ENCODE measurements around the gene RASL10A.
A peak's percentile ranks its signal among the peaks of the same experiment; 100 is the strongest.

The RASL10A gene

DNA sequence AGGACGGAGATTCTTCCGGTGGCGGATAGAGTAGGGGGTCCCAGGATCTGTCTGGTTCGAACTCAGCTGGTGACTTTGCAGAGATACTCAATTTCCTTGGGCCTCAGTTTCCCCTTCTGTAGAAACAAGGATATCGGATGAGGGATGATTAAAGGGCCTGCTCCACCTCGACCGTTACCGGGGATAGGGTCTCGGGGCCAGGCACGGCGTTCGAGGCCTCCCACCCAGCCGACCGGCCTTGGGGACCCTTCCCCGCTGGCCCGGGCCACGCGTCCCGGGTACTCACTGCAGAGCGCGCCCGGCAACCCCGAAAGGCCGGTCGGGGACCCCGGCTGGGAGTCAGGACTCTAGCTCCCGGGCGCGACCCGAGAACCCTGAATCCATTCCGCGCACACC is 48.0 kb downstream of the RASL10A start:
- Histone ChIP-seq H3K36me3 (replicated peaks) (peaks cover 19% of the 10 kb centered on the region), H3K4me3 (ENCODE audit: low read depth, low read length) (peak overlapping the region; percentile 86), H3K27ac (peak overlapping the region; percentile 100), H3K27me3 (replicated peaks) (no peaks in the 10 kb centered on the region)
- DNase-seq: no peak
- TF ChIP-seq, protein P1, sequence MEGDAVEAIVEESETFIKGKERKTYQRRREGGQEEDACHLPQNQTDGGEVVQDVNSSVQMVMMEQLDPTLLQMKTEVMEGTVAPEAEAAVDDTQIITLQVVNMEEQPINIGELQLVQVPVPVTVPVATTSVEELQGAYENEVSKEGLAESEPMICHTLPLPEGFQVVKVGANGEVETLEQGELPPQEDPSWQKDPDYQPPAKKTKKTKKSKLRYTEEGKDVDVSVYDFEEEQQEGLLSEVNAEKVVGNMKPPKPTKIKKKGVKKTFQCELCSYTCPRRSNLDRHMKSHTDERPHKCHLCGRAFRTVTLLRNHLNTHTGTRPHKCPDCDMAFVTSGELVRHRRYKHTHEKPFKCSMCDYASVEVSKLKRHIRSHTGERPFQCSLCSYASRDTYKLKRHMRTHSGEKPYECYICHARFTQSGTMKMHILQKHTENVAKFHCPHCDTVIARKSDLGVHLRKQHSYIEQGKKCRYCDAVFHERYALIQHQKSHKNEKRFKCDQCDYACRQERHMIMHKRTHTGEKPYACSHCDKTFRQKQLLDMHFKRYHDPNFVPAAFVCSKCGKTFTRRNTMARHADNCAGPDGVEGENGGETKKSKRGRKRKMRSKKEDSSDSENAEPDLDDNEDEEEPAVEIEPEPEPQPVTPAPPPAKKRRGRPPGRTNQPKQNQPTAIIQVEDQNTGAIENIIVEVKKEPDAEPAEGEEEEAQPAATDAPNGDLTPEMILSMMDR (IDR thresholded peaks at IDR 0.05; ENCODE audit: low read depth, low read length, missing control alignments): no peak
- in situ Hi-C loops (cut with HindIII; ENCODE audit: low pct_ligation_motif_present, low sequenced_read_pairs): no loop called here

DNA sequence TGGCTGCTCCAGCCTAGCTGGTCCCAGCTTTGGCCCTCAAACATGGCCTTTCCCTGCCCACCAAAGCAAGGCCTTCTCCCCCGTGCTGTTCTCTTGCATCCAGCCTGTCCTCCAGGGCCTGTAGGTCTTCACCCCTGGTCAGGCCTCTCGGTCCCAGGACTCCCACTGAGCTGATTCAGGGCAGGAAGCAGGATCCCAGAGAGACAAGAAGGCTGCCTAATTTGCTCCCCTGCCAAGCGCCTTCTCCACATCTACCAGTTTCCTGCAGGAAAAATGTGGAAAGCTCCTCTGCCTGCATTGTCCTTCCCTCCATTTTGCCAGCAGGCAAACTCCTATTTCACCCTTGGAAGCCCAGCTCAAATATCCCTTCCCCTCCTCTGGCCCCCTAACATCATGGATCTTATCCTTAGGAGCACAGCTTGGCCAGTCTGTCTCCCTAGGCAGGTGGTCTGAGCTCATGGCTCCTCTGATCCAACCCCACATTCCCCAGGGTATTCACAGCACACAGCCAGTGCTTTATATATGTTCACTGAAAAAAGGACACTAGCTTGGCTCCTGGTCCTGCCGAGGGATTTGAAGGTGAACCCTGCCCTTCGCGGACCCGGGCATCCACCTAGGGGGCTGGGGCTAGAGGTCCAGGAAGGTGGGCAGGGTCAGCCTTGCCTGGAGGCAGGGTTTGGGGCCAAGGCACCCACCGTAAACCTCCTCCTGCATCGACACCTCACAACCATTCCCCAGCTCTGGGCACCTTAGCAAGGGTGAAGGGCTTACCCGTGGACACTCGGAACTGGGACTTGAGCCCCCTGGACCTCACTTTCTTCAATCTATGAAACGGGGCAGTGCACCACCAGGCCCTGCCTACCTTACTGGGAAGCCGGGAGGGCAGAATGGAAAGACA is 48.7 kb downstream of the RASL10A start:
- TF ChIP-seq, protein P1 (IDR thresholded peaks at IDR 0.05; ENCODE audit: low read depth, low read length, missing control alignments): no peak
- H3K27me3 ChIP-seq (replicated peaks): no peaks in the 10 kb centered on the region
- in situ Hi-C loops (cut with HindIII; ENCODE audit: low pct_ligation_motif_present, low sequenced_read_pairs): no loop called here
- H3K27ac ChIP-seq: peak overlapping the region; percentile 100
- peaks cover 16% of the 10 kb centered on the region for H3K36me3 ChIP-seq (replicated peaks)
- no peak for DNase-seq
- H3K4me3 ChIP-seq (ENCODE audit: low read depth, low read length): peak overlapping the region; percentile 86

DNA sequence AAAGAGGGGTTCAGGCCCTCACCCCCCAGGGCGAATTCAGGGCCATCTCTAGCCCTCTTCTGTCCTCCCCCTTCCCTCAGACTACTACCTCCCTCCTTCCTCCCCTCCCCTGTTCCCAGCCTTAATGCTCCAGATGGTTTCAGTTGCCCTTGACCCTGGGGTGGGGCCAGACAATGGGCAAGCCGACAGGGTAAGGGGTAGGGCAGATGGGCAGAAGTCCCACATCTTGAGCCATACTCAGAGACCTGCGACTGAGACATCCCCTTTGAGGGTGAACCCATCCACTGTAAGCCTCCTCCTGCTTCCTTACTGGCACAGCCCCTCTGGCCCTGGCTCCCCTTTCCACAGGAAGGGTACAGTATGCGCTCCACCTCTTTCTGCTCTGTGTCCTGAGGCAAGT is 49.6 kb downstream of the RASL10A start:
- Histone ChIP-seq H3K27ac (no peak overlapping the region), H3K36me3 (replicated peaks) (peaks cover 12% of the 10 kb centered on the region), H3K4me3 (ENCODE audit: low read depth, low read length) (no peak overlapping the region), H3K27me3 (replicated peaks) (no peaks in the 10 kb centered on the region)
- TF ChIP-seq, protein P1 (IDR thresholded peaks at IDR 0.05; ENCODE audit: low read depth, low read length, missing control alignments): no peak
- DNase-seq: no peak
- in situ Hi-C loops (cut with HindIII; ENCODE audit: low pct_ligation_motif_present, low sequenced_read_pairs): no loop called here

DNA sequence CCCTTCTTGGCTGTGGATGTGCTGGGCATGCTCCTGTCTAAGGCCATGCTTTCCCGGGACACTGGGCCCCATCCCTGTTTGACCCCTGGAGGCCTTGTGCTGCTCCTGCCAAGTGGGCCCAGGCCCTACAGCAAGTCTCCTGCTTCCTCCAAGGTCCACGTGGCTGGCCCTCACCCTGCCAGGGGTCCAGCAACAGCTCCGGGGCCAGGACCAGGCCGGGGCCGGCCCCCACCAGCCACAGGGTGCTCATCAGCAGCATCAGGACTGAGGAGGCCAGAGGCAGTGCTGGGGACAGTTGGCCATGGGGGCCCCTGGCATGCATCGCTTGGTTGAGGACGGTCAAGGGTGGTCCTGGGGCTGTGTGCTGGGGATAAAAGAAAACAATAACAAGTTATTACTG is 50.2 kb downstream of the RASL10A start:
- in situ Hi-C loops (cut with HindIII; ENCODE audit: low pct_ligation_motif_present, low sequenced_read_pairs): no loop called here
- no peaks in the 10 kb centered on the region for H3K27me3 ChIP-seq (replicated peaks)
- H3K36me3 ChIP-seq (replicated peaks): peaks cover 12% of the 10 kb centered on the region
- TF ChIP-seq, protein P1 (IDR thresholded peaks at IDR 0.05; ENCODE audit: low read depth, low read length, missing control alignments): no peak
- DNase-seq: no peak
- no peak overlapping the region for H3K27ac ChIP-seq
- no peak overlapping the region for H3K4me3 ChIP-seq (ENCODE audit: low read depth, low read length)

DNA sequence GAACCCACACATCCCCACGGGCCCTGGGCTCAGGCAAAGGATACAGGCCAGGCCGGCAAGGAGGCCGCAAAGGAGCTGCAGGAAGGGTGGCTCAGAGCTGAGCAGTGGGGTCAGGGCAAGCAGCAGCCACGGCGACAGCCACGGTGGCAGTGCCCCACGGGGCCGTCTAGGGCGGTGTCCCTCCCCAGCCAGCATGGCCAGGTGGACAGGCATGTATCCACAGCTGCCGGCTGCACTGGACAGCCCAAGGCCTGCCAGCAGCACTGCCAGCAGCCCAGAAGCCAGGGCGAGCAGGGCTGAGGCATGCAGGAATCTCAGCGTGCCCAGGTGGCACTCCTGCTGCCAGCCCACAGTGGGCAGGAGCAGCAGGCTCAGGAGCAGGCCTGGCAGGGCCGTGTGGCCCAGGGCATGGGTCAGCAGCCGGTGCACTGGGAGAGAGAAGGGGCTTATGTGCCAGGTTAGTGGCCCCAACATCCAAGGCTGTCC is 51.7 kb downstream of the RASL10A start:
- in situ Hi-C loops (cut with HindIII; ENCODE audit: low pct_ligation_motif_present, low sequenced_read_pairs): no loop called here
- no peaks in the 10 kb centered on the region for H3K27me3 ChIP-seq (replicated peaks)
- no peak overlapping the region for H3K4me3 ChIP-seq (ENCODE audit: low read depth, low read length)
- H3K36me3 ChIP-seq (replicated peaks): peaks cover 6% of the 10 kb centered on the region
- TF ChIP-seq, protein P1 (IDR thresholded peaks at IDR 0.05; ENCODE audit: low read depth, low read length, missing control alignments): no peak
- no peak for DNase-seq
- no peak overlapping the region for H3K27ac ChIP-seq

Measured in brain microvascular endothelial cell (primary cell).